HEK293 (cell line): Measurements from ENCODE around the gene KMO.

Experiments used
- CTCF ChIA-PET: fragments of 350-600 bp; formaldehyde crosslinking; extraction: SDS; loops from one replicate; lab custom pipeline; 2021; ENCODE audit warnings: antibody characterized with exemption; lab: Yijun Ruan, JAX
- POLR2A ChIA-PET: fragments of 300-600 bp; formaldehyde crosslinking; extraction: SDS; loops from one replicate; lab custom pipeline; 2020; ENCODE audit warnings: antibody characterized with exemption, inconsistent platforms; lab: Yijun Ruan, JAX
- H3K27ac ChIP-seq: fragments of 200-500 bp; sonication (Bioruptor generic); 2 replicates; pipeline ENCODE4 v1.5.1; 2014; ENCODE audit warnings: low read depth, low read length, control low read depth, inconsistent platforms; ENCODE audit errors: extremely low read depth
- H3K36me3 ChIP-seq, 2 experiments: fragments of 200-500 bp in 1 of 2; sonication (Bioruptor generic) in 1 of 2; 1 replicate in 1 of 2; 2 replicates in 1 of 2; pipeline ENCODE4 v1.5.1; 2014 to 2017; ENCODE audit warnings: inconsistent platforms in 2 of 2, low read length in 2 of 2; ENCODE audit not compliant: control insufficient read depth in 2 of 2, insufficient read depth in 1 of 2
- H3K4me1 ChIP-seq: fragments of 200-500 bp; sonication (Bioruptor generic); 2 replicates; pipeline ENCODE4 v1.5.1; 2014; ENCODE audit warnings: mild to moderate bottlenecking, low read length, inconsistent platforms; ENCODE audit not compliant: control insufficient read depth, insufficient read depth
- H3K4me3 ChIP-seq: 2 replicates; pipeline ENCODE4 v1.5.1; 2011; ENCODE audit warnings: low read depth, mild to moderate bottlenecking, control low read depth, low read length, moderate library complexity
- H3K9me3 ChIP-seq: fragments of 200-500 bp; sonication (Bioruptor generic); 2 replicates; pipeline ENCODE4 v1.5.1; 2014; ENCODE audit warnings: low read depth, low read length, inconsistent platforms; ENCODE audit not compliant: control insufficient read depth, insufficient read depth
- ATF2 ChIP-seq: fragments of 450-650 bp; formaldehyde crosslinking; IDR thresholded peaks from 2 replicates; pipeline ENCODE4 v1.5.1; 2016; ENCODE audit warnings: missing biosample characterization, missing genetic modification characterization, low read depth
- GLI4 ChIP-seq: fragments of 450-650 bp; formaldehyde crosslinking; IDR thresholded peaks from 2 replicates; pipeline ENCODE4 v1.5.1; 2016; ENCODE audit warnings: missing biosample characterization, missing genetic modification characterization
- HOXA7 ChIP-seq: sonication (generic); formaldehyde crosslinking; IDR thresholded peaks from 2 replicates; pipeline ENCODE4 v1.8.1; 2022; ENCODE audit warnings: missing genetic modification reagents, borderline replicate concordance
- PBX3 ChIP-seq: sonication (generic); formaldehyde crosslinking; IDR thresholded peaks from 2 replicates; pipeline ENCODE4 v1.8.1; 2022; ENCODE audit warnings: mild to moderate bottlenecking, moderate library complexity, missing genetic modification reagents
- SP2 ChIP-seq: fragments of 450-650 bp; formaldehyde crosslinking; IDR thresholded peaks from 2 replicates; pipeline ENCODE4 v1.5.1; 2016; ENCODE audit warnings: missing biosample characterization, missing genetic modification characterization
- ZBTB17 ChIP-seq: fragments of 450-650 bp; formaldehyde crosslinking; IDR thresholded peaks from 2 replicates; pipeline ENCODE4 v1.5.1; 2016; ENCODE audit warnings: missing biosample characterization, missing genetic modification characterization
- ZIC2 ChIP-seq: fragments of 450-650 bp; formaldehyde crosslinking; IDR thresholded peaks from 2 replicates; pipeline ENCODE4 v1.5.1; 2016; ENCODE audit warnings: missing biosample characterization, missing genetic modification characterization
- ZNF148 ChIP-seq: fragments of 450-650 bp; formaldehyde crosslinking; IDR thresholded peaks from 2 replicates; pipeline ENCODE4 v1.5.0; 2017; ENCODE audit warnings: missing biosample characterization, missing genetic modification characterization, borderline replicate concordance
- ZNF157 ChIP-seq: fragments of 450-650 bp; formaldehyde crosslinking; IDR thresholded peaks from 2 replicates; pipeline ENCODE4 v1.5.1; 2016; ENCODE audit warnings: missing biosample characterization, missing genetic modification characterization
- ZNF214 ChIP-seq: fragments of 450-650 bp; formaldehyde crosslinking; IDR thresholded peaks from 2 replicates; pipeline ENCODE4 v1.5.1; 2017; ENCODE audit warnings: missing biosample characterization, mild to moderate bottlenecking, missing genetic modification characterization, borderline replicate concordance
- ZNF354C ChIP-seq: fragments of 450-650 bp; formaldehyde crosslinking; IDR thresholded peaks from 2 replicates; pipeline ENCODE4 v1.5.1; 2016; ENCODE audit warnings: missing biosample characterization, missing genetic modification characterization, low read depth, borderline replicate concordance
- ZNF548 ChIP-seq: fragments of 450-650 bp; formaldehyde crosslinking; IDR thresholded peaks from 2 replicates; pipeline ENCODE4 v1.5.1; 2016; ENCODE audit warnings: missing biosample characterization, missing genetic modification characterization
- ZNF629 ChIP-seq: fragments of 450-650 bp; formaldehyde crosslinking; IDR thresholded peaks from 2 replicates; pipeline ENCODE4 v1.5.1; 2017; ENCODE audit warnings: missing biosample characterization, missing genetic modification characterization
- ZNF639 ChIP-seq: fragments of 450-650 bp; formaldehyde crosslinking; IDR thresholded peaks from 2 replicates; pipeline ENCODE4 v1.5.1; 2016; ENCODE audit warnings: missing biosample characterization, missing genetic modification characterization
- ZSCAN5A ChIP-seq: fragments of 450-650 bp; formaldehyde crosslinking; IDR thresholded peaks from 2 replicates; pipeline ENCODE4 v1.5.1; 2016; ENCODE audit warnings: missing biosample characterization, missing genetic modification characterization

Gene KMO

GRCh38 chr1:241542199-241542907, 10.2 kb downstream of the KMO start:
- ChIA-PET CTCF (no interaction called here), POLR2A (no interaction called here)
- Histone ChIP-seq H3K27ac (no peak overlapping the region), H3K36me3 (no peaks in the 10 kb centered on the region), H3K9me3 (no peaks in the 10 kb centered on the region), H3K4me1 (no peaks in the 10 kb centered on the region), H3K4me3 (no peak overlapping the region)
- TF ChIP-seq ZNF148 (tag by site-specific recombination) (no peak), ZNF354C (tag by site-specific recombination) (no peak), ATF2 (no peak), ZNF629 (tag by site-specific recombination) (no peak), GLI4 (tag by site-specific recombination) (no peak), ZSCAN5A (tag by site-specific recombination) (no peak), ZNF639 (tag by site-specific recombination) (no peak), ZNF157 (tag by site-specific recombination) (no peak)

- H3K27ac ChIP-seq, result no peak overlapping the region
- TF ChIP-seq HOXA7, result no peak
- TF ChIP-seq ZNF214 (tag by site-specific recombination), result no peak
- no peak for TF ChIP-seq ZBTB17 (tag by site-specific recombination)
- no peak for TF ChIP-seq SP2 (tag by site-specific recombination)
- no peak for TF ChIP-seq ZNF548
- TF ChIP-seq ZIC2 (tag by site-specific recombination), result no peak
- no peak for TF ChIP-seq PBX3 (CRISPR knock-in tag)
- TF ChIP-seq, all 188 proteins: peak for 0
- H3K9me3 ChIP-seq, result no peaks in the 10 kb centered on the region
- H3K36me3 ChIP-seq, result no peaks in the 10 kb centered on the region
- ChIA-PET POLR2A (no interaction called here), CTCF (no interaction called here)
- no peaks in the 10 kb centered on the region for H3K4me1 ChIP-seq
- H3K4me3 ChIP-seq, result no peak overlapping the region
Measured at GRCh38 chr1:241548008-241548407, 15.8 kb downstream of the KMO start.
